SW480 (cell line): ENCODE data around the gene LACTB.

Experiments
- DNase-seq: peaks from one replicate; pipeline ENCODE4 v3.0.0-alpha.2; 2016; ENCODE audit warnings: low spot score

LACTB gene, protein sequence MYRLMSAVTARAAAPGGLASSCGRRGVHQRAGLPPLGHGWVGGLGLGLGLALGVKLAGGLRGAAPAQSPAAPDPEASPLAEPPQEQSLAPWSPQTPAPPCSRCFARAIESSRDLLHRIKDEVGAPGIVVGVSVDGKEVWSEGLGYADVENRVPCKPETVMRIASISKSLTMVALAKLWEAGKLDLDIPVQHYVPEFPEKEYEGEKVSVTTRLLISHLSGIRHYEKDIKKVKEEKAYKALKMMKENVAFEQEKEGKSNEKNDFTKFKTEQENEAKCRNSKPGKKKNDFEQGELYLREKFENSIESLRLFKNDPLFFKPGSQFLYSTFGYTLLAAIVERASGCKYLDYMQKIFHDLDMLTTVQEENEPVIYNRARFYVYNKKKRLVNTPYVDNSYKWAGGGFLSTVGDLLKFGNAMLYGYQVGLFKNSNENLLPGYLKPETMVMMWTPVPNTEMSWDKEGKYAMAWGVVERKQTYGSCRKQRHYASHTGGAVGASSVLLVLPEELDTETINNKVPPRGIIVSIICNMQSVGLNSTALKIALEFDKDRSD

GRCh38 chr15:63121382-63122001 is at the start of gene LACTB:
TSS of gene LACTB (plus strand) at chr15:63121861. CDS start at chr15:63121872, 11 bp downstream.
- peak; percentile 77 for DNase-seq

DNA sequence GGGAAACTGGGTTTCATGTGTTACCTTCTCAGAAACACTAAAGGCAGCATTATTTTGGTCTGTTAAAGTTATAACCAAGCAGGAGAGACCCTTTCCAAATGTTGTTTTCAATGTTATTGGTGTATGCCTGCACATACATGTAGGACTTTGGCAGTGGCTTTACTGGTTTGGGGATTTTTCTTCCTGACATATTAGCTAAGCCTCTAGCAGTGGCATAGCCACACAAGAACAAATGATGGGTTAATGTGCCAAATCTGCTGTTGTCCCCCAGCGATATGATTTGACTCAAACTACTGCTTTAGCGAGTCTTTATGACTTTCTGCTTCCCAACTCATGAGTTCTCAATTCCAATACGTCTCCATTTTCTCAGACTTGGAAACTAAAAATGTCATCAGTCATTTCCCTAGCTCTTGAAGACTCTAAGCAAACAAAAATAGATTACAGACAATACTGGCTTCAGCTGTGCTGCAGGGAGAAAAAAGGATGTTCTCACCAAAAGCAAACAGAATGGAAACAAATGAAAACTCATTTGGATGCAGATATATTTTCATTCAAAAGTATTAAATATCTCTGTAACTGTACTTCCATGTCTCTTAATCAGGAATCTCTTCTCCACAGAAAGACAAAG is 49.5 kb upstream of the LACTB start:
- no peak for DNase-seq

DNA sequence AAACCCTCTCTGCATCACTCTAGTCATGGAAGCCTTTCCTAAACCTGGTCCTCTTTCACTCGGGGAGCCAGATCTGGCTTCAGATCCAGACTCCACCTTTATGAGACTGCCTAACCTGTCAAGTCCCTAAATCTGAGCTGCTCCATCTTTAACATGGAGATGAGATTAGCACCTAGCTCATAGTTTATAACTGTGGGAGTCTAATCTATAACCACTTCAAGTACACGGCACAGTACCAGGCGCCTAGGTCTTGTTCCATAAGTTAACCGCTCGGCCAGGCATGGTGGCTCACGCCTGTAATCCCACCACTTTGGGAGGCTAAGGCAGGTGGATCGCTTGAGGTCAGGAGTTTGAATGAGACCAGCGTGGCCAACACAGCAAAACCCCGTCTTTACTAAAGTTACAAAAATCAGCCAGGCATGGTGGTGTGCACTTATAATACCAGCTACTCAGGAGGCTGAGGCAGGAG is 48.8 kb upstream of the LACTB start:
- no peak for DNase-seq

GRCh38 chr15:63073497-63074172 is 48.0 kb upstream of the LACTB start:
- DNase-seq, result no peak

DNA sequence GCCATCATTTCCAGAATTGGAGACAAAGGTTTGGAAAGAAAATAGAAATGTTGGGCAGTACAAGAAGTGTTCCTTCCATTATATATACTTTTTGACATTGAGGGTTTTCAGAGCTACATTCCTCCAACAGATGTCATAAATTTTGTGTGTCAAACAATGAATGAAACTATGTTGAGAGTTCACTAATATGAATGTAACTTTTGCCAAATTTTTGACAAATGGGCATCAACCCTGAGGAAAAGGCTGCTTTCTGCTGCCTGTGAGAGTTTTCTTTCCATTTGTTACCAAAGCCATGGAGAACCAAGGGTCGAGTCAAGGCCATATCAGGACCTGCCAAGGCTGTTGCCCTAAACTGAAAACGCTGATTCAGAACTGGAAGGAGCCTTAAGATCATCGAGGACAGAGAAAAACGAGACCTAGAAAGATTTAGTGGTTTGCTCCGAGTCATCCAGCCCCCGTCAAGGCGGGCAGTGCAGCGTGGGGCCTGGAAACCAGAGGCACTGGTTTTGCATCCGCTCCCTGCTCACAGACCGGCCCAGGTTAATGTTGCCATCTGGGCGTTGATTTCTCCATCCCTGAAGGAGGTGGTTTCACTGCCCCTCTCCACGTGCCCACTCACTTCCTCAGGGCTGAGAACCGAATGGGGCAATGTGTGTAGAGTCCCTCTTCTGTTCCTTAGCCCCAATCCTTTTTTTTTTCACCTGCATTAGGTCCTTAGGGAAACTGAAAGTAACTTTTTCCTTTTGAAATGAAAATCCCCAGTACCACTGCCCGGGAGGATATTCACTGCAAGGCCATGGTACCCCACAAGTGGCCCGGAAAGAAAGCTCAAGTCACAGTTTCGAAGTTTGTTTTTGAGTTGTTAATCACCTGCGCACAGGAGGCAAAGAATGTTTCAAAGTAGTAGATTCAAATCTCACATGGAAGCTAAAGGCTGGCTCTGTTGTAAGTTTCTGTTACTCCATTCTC is 46.4 kb upstream of the LACTB start:
- DNase-seq, result no peak

- no peak for DNase-seq
Measured at GRCh38 chr15:63075984-63076713, 45.5 kb upstream of the LACTB start.

- no peak for DNase-seq
Measured at GRCh38 chr15:63076714-63077046, 45.0 kb upstream of the LACTB start.

- DNase-seq, result no peak
Measured at GRCh38 chr15:63077952-63078351, 43.7 kb upstream of the LACTB start.

- DNase-seq, result no peak
Measured at GRCh38 chr15:63079947-63080626, 41.6 kb upstream of the LACTB start.

GRCh38 chr15:63080634-63081250 is 40.9 kb upstream of the LACTB start:
- DNase-seq, result no peak

DNA sequence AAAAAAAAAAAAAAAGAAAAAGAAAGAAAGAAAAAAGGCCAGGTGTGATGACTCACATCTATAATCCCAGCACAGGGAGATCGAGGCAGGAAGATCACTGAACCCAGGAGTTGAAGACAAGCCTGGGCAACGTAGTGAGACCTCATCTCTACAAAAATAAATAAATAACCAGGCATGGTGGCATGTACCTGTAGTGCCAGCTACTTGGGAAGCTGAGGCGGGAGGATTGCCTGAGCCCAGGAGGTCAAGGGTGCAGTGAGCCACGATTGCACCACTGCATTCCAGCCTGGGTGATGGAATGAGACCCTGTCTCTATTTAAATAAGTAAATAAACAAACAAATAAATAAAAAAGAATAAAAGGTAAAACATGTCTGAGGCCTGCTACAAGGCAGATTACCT is 39.3 kb upstream of the LACTB start:
- DNase-seq, result no peak

GRCh38 chr15:63083044-63083443 is 38.6 kb upstream of the LACTB start:
- no peak for DNase-seq

GRCh38 chr15:63083541-63083940 is 38.1 kb upstream of the LACTB start:
- DNase-seq, result no peak

- no peak for DNase-seq
Measured at GRCh38 chr15:63084806-63085205, 36.9 kb upstream of the LACTB start.

GRCh38 chr15:63085289-63085688 is 36.4 kb upstream of the LACTB start:
- no peak for DNase-seq

DNA sequence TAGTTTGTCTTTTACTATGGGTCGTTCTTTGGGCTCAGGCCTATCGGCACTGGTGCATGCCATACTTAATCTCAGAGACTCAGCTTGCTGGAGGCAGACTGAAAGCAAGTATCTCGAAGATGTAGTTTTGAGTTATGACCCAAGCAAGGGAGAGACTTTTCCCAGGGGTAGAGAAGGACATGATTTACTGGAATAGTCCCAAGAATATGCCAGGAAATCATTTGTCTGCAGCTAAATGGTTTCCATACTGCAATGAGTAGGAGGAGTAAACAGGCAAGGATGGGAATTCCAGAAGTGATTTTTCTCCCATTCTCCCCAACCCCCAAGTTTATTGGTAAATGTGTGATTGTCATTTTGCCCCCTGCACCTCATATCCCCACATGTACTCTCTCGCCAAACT is 35.4 kb upstream of the LACTB start:
- no peak for DNase-seq

DNA sequence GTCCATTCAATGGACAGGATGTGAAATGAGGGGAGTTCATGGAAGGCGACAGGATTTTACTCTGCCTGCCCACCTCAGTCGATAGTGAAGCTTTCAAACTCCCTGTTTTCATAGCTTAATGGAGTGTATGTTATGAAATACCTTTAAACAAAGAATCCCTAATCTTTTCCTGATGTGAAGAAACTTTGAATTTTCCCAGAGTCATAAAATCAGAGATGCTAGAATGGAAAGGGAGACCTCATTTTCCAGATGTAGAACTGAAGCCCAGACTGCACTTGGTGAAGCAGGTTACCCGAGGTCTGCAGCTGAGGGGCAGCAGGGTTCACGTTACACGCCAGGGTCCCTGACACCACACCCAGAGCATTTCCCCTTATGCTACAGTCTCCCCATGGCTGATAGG is 34.7 kb upstream of the LACTB start:
- DNase-seq, result no peak

DNA sequence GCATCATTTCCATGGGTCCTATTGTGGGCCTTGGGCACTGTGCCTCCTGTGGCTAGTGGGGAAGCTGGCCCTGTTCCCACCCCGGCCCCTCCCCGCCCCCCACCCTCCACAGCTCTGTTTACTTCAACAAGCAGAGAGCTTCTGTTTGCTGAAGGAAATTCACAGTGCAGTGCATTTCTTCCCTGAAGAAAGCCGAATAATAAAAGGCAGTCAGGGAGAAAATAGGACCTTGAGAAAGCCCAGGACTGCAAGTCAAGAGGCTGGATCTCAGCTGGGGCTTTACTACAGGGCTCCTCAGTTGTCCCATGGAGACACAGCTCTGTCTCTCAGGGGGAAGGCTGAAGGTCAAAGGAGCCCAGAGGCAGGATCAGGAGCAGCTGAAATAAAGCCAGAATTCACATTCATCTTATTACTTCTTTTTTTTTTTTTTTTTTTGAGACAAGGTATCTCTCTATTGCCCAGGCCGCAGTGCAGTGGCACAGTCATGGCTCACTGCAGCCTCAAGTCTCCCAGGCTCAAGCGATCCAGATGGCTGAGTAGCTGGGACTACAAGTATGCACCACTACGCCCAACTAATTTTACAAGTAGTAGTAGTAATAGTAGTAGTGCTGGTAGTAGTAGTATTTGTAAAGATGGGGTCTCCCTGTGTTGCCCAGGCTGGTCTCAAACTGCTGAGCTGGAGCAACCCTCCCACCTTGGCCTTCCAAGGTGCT is 33.0 kb upstream of the LACTB start:
- no peak for DNase-seq
